GM19328 (cell line): ENCODE measurements around the gene HMCES.
A peak's percentile ranks its signal among the peaks of the same experiment; 100 is the strongest.
"Not testable (repeated sequence)": the region's sequence is repeated elsewhere in the genome, so short reads cannot be mapped to it uniquely, and the experiment has no call there.

Experiments used
- ATAC-seq: cut with Tn5 transposase; IDR thresholded peaks from one replicate; pipeline ENCODE4 v1.9.1; 2021; ENCODE audit warnings: mild to moderate bottlenecking, moderate library complexity; ENCODE audit not compliant: unreplicated experiment

The HMCES gene

GRCh38 chr3:129256270-129256669, 22.4 kb upstream of the HMCES start:
- ATAC-seq = no peak

GRCh38 chr3:129257609-129258008, 21.1 kb upstream of the HMCES start:
- ATAC-seq = no peak

- no peak for ATAC-seq
Observed at GRCh38 chr3:129259612-129260477, 18.8 kb upstream of the HMCES start.

- no peak for ATAC-seq
Observed at GRCh38 chr3:129260606-129261005, 18.1 kb upstream of the HMCES start.

- no peak for ATAC-seq
Observed at GRCh38 chr3:129261894-129262293, 16.8 kb upstream of the HMCES start.

- no peak for ATAC-seq
Observed at GRCh38 chr3:129263161-129263910, 15.3 kb upstream of the HMCES start.

- not testable (repeated sequence) for ATAC-seq
Observed at GRCh38 chr3:129264994-129265393, 13.7 kb upstream of the HMCES start.

- ATAC-seq = no peak
Observed at GRCh38 chr3:129266651-129267050, 12.0 kb upstream of the HMCES start.

- no peak for ATAC-seq
Observed at GRCh38 chr3:129268396-129268795, 10.3 kb upstream of the HMCES start.

GRCh38 chr3:129271674-129272073, 7.0 kb upstream of the HMCES start:
- ATAC-seq = no peak

- ATAC-seq = peak; percentile 69
Observed at GRCh38 chr3:129276385-129276784, 2.3 kb upstream of the HMCES start.

- no peak for ATAC-seq
Observed at GRCh38 chr3:129277829-129278271, 820 bp upstream of the HMCES start.

- ATAC-seq = no peak
Observed at GRCh38 chr3:129278966-129279906, 566 bp downstream of the HMCES start.

GRCh38 chr3:129280183-129280582, 1.5 kb downstream of the HMCES start:
- no peak for ATAC-seq

- ATAC-seq = no peak
Observed at GRCh38 chr3:129281726-129282125, 3.1 kb downstream of the HMCES start.

- peak; percentile 61 for ATAC-seq
Observed at GRCh38 chr3:129282727-129283327, 4.2 kb downstream of the HMCES start.

- ATAC-seq = no peak
Observed at GRCh38 chr3:129286081-129286480, 7.4 kb downstream of the HMCES start.

GRCh38 chr3:129288446-129288845, 9.8 kb downstream of the HMCES start:
- no peak for ATAC-seq

GRCh38 chr3:129289201-129289921, 10.7 kb downstream of the HMCES start:
- ATAC-seq = no peak
